ENCODE measurements around the gene KRTAP10-2.

GRCh38 chr21:44510508-44511218, 40.6 kb downstream of the KRTAP10-2 start:
- TF ChIP-seq, protein P1, sequence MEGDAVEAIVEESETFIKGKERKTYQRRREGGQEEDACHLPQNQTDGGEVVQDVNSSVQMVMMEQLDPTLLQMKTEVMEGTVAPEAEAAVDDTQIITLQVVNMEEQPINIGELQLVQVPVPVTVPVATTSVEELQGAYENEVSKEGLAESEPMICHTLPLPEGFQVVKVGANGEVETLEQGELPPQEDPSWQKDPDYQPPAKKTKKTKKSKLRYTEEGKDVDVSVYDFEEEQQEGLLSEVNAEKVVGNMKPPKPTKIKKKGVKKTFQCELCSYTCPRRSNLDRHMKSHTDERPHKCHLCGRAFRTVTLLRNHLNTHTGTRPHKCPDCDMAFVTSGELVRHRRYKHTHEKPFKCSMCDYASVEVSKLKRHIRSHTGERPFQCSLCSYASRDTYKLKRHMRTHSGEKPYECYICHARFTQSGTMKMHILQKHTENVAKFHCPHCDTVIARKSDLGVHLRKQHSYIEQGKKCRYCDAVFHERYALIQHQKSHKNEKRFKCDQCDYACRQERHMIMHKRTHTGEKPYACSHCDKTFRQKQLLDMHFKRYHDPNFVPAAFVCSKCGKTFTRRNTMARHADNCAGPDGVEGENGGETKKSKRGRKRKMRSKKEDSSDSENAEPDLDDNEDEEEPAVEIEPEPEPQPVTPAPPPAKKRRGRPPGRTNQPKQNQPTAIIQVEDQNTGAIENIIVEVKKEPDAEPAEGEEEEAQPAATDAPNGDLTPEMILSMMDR (IDR thresholded peaks at IDR 0.05), result peak; percentile 85 to 91 (median 89)
- no peak for TF ChIP-seq POLR2A (IDR thresholded peaks at IDR 0.05)
